HG02885 (cell line): ENCODE measurements around the gene NAB2.

Experiments
- ATAC-seq: cut with Tn5 transposase; IDR thresholded peaks from one replicate; pipeline ENCODE4 v1.9.1; 2021; ENCODE audit warnings: mild to moderate bottlenecking; ENCODE audit not compliant: unreplicated experiment, poor library complexity

The NAB2 gene

GRCh38 chr12:57093415-57094207 is 4.7 kb downstream of the NAB2 start:
- ATAC-seq = peak; percentile 40

- ATAC-seq = no peak
These were observed 5.6 kb downstream of the NAB2 start for GRCh38 chr12:57094208-57095160.

- no peak for ATAC-seq
These were observed 6.5 kb downstream of the NAB2 start for GRCh38 chr12:57095440-57095839.

- ATAC-seq = no peak
These were observed 7.2 kb downstream of the NAB2 start for GRCh38 chr12:57096099-57096572.

- ATAC-seq = no peak
These were observed 8.0 kb downstream of the NAB2 start for GRCh38 chr12:57096748-57097553.

- ATAC-seq = no peak
These were observed 8.6 kb downstream of the NAB2 start for GRCh38 chr12:57097554-57097835.

- no peak for ATAC-seq
These were observed 9.6 kb downstream of the NAB2 start for GRCh38 chr12:57098546-57098945.

- ATAC-seq = no peak
These were observed 10.3 kb downstream of the NAB2 start for GRCh38 chr12:57099047-57099714.

GRCh38 chr12:57099766-57100165 is 10.9 kb downstream of the NAB2 start:
- ATAC-seq = no peak

GRCh38 chr12:57101892-57102695 is 13.2 kb downstream of the NAB2 start:
- no peak for ATAC-seq

- ATAC-seq = no peak
These were observed 14.9 kb downstream of the NAB2 start for GRCh38 chr12:57103856-57104255.

GRCh38 chr12:57104292-57104910 is 15.5 kb downstream of the NAB2 start:
- no peak for ATAC-seq

- ATAC-seq = no peak
These were observed 16.3 kb downstream of the NAB2 start for GRCh38 chr12:57105011-57105753.

- ATAC-seq = no peak
These were observed 17.3 kb downstream of the NAB2 start for GRCh38 chr12:57106021-57106708.

- no peak for ATAC-seq
These were observed 18.7 kb downstream of the NAB2 start for GRCh38 chr12:57107456-57108155.

- no peak for ATAC-seq
These were observed 20.5 kb downstream of the NAB2 start for GRCh38 chr12:57109207-57110103.
